Epithelial cell of proximal tubule (primary cell): ENCODE results near the gene SFTA2. TPM values are rescaled to one million over a fixed set of nuclear protein-coding genes. Genes with fewer than 3 reads are reported as not detected.
"Not testable (repeated sequence)": the region's sequence is repeated elsewhere in the genome, so short reads cannot be mapped to it uniquely, and the experiment has no call there.

Experiments
- DNase-seq: peaks from one replicate; pipeline ENCODE4 v3.0.0-alpha.2; 2011; ENCODE audit warnings: low read depth
- H3K4me3 ChIP-seq: 2 replicates; pipeline ENCODE4 v1.5.1; 2011; ENCODE audit warnings: low read depth, mild to moderate bottlenecking, low read length
- CTCF ChIP-seq: conservative IDR thresholded peaks from 2 replicates; pipeline ENCODE4 v1.5.1; 2012; ENCODE audit warnings: low read depth, mild to moderate bottlenecking, low read length
- total RNA-seq: library from RNA; depleted of rRNA; stranded (reverse); fragments of >200 nt; gene quantifications from 2 replicates; pipeline ENCODE4 v1.2.3, GENCODE V29; 2015

Gene SFTA2
- total RNA-seq, 1 donor from 2014 or later: 8.7 TPM

GRCh38 chr6:30914076-30914853, 17.7 kb downstream of the SFTA2 start, which contains the start of gene VARS2:
Gene VARS2, plus strand, starts transcription at chr6:30914238. Its CDS starts 599 bp downstream, at chr6:30914837.
- H3K4me3 ChIP-seq: peak within 1 kb of the TSS; percentile 58
- peak; percentile 41 for TF ChIP-seq CTCF
- no peak for DNase-seq

GRCh38 chr6:30913721-30914075, 18.3 kb downstream of the SFTA2 start:
- TF ChIP-seq CTCF: no peak
- no peak for DNase-seq
- peak overlapping the region; percentile 25 for H3K4me3 ChIP-seq

GRCh38 chr6:30912746-30913520, 19.0 kb downstream of the SFTA2 start:
- no peak overlapping the region for H3K4me3 ChIP-seq
- no peak for DNase-seq
- TF ChIP-seq CTCF: no peak

GRCh38 chr6:30910473-30910872, 21.5 kb downstream of the SFTA2 start:
- DNase-seq, H3K4me3 ChIP-seq: not testable (repeated sequence)

- no peak for TF ChIP-seq CTCF
- no peak for DNase-seq
- peak overlapping the region; percentile 82 for H3K4me3 ChIP-seq
Observed at GRCh38 chr6:30908700-30909099, 23.3 kb downstream of the SFTA2 start.

- TF ChIP-seq CTCF: no peak
- peak; percentile 96 for DNase-seq
- peak within 1 kb of the TSS; percentile 82 for H3K4me3 ChIP-seq
Observed at GRCh38 chr6:30907758-30908591, 24.0 kb downstream of the SFTA2 start, which contains the start of gene GTF2H4. Gene GTF2H4, plus strand, starts transcription at chr6:30908207.

- peak overlapping the region; percentile 82 for H3K4me3 ChIP-seq
- not testable (repeated sequence) for DNase-seq
Observed at GRCh38 chr6:30907290-30907757, 24.6 kb downstream of the SFTA2 start.
